ENCODE data around the gene CENPL. TPM values are rescaled to one million over a fixed set of nuclear protein-coding genes. Genes with fewer than 3 reads are reported as not detected.

The CENPL gene
- total and polyA plus RNA-seq, 10 of the 15 experiments (the other 5 are each of a cell fraction or from before 2014, with no cell fraction given): 14.9 to 32.1 (median 24.5) TPM

GRCh38 chr1:173824315-173825081 is at the start of gene CENPL, which contains the start of gene DARS2 (continued):
- TF ChIP-seq, protein P1, sequence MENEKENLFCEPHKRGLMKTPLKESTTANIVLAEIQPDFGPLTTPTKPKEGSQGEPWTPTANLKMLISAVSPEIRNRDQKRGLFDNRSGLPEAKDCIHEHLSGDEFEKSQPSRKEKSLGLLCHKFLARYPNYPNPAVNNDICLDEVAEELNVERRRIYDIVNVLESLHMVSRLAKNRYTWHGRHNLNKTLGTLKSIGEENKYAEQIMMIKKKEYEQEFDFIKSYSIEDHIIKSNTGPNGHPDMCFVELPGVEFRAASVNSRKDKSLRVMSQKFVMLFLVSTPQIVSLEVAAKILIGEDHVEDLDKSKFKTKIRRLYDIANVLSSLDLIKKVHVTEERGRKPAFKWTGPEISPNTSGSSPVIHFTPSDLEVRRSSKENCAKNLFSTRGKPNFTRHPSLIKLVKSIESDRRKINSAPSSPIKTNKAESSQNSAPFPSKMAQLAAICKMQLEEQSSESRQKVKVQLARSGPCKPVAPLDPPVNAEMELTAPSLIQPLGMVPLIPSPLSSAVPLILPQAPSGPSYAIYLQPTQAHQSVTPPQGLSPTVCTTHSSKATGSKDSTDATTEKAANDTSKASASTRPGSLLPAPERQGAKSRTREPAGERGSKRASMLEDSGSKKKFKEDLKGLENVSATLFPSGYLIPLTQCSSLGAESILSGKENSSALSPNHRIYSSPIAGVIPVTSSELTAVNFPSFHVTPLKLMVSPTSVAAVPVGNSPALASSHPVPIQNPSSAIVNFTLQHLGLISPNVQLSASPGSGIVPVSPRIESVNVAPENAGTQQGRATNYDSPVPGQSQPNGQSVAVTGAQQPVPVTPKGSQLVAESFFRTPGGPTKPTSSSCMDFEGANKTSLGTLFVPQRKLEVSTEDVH (IDR thresholded peaks at IDR 0.05; ENCODE audit: low read depth, partially characterized antibody): peak; percentile 89
- no peak for TF ChIP-seq PAX8 (IDR thresholded peaks at IDR 0.05)
- no peak for TF ChIP-seq YBX1 (IDR thresholded peaks at IDR 0.05)
- peak; percentile 39; the same call in 1 of the 2 replicates for TF ChIP-seq CHD2 (IDR thresholded peaks at IDR 0.05; ENCODE audit: borderline replicate concordance, low read depth, low read length)
- peak; percentile 69; the same call in 1 of the 2 replicates for TF ChIP-seq FOXM1 (IDR thresholded peaks at IDR 0.05; ENCODE audit: low read depth, low read length)
- peak; percentile 73; the same call in 1 of the 2 replicates for TF ChIP-seq NBN (IDR thresholded peaks at IDR 0.05)
- TF ChIP-seq SMC3 (IDR thresholded peaks at IDR 0.05; ENCODE audit: borderline replicate concordance, low read length): no peak
- no peak for TF ChIP-seq KAT2A (conservative IDR thresholded peaks at IDR 0.05; ENCODE audit: control insufficient read depth, low read depth, low read length)
- no peak; the same call in 1 of the 2 replicates for TF ChIP-seq NFYA (IDR thresholded peaks at IDR 0.05; ENCODE audit: borderline replicate concordance, low read depth, low read length)
- no peak for TF ChIP-seq BCL3 (IDR thresholded peaks at IDR 0.05; ENCODE audit: borderline replicate concordance, insufficient read depth, low read depth, low read length, poor library complexity, severe bottlenecking)

All from GM12878 (cell line).